HG03103 (cell line): ENCODE data around the gene ZBTB17.
A peak's percentile ranks its signal among the peaks of the same experiment; 100 is the strongest.

Experiments
- ATAC-seq: cut with Tn5 transposase; IDR thresholded peaks from one replicate; pipeline ENCODE4 v1.9.1; 2021; ENCODE audit warnings: low read depth; ENCODE audit not compliant: unreplicated experiment

Gene ZBTB17

GRCh38 chr1:15949453-15950245, 26.3 kb downstream of the ZBTB17 start:
- peak; percentile 49 for ATAC-seq

DNA sequence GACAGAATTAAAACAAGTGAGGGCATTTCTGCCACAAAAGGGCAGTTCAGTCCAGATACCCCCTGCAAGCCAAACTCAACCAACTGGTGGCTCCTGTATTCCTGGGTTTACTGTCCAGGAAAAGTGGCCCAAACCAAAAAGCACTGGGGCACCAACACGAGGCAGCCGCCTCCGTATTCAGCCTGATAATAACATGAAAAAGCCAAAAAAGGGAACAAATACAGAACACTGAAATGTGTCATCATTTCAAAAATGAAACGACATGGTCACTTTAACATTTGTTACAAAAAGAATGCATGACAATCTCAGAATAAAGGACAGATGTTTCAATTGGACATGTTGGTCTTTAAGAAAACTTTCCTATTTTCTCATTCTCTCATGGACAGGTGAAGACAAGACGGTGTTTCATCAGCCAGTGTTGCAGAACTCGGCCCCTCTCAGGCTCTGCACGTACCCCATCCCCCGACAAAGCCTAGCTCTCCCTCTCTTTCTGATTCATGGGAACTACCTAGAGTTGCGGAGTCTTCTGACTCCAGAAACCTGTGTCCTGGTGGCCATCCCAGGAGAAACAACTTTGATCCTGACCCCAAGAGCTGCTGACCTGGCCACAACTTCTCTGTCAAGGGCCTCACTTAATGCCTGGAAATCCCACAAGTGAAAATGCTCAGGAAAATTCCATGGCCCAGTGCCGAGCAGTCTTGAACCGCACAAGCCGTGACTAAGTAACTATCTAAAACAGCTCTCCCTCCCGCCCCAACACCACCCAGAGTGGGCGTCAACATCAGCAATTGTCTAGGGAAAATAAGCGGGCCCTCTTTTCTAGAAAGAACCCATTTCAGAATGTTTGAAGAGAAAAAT, 27.1 kb downstream of the ZBTB17 start:
- no peak for ATAC-seq

DNA sequence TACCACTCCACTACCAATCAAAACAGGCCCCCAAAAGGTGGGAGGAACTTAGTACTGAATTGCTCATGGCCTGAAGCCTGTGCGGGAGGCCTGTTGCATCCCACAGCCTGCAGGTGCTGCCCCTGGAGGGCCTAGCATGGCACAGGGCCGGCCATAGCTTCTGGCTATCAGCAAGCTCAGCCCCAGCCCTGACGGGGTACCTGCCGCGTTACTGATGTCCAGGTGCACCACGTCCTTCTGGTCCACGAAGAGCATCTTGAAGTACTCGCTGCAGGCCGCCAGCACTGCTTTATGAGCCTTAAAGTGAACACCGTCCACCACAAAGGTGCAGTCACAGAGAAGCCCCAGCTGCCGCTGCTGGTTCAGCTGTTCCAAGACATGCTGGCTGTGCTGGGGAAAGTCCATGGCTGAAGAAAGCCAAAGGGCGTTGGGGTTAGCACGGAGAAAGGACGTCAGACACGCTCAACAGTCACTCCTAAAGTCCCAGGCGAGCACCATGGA, 27.8 kb downstream of the ZBTB17 start:
- no peak for ATAC-seq

DNA sequence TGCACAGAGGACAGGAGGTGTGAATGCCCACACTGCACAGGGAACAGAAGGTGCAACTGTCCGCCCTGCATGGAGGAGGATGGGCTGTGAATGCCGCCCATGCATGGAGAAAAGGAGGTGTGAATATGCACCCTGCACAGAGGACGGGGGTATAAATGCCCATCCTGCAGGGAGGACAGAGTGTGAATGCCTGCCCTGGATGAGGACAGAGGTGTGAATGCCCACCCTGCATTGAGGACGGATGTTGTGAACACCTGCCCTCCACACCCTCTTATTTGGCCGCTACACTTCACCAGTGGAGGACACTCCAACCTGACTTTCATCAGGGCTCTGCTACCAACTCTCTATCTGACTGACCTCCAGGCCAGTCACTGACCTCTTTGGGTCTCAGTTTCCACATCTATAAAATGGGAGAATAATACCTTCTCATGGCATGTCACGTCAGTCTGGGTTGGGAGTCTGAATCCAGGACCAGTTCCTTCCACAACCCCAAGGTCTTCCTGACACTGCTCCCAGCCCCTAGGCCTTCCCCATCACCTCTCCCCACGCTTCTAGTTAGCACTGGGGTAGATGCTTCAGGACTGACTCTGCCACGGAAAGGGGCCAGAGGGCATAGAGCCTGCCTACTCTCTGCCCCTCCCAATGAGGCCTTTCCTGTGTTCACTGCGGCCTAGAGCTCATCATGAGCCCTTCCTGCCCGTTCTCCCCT, 28.4 kb downstream of the ZBTB17 start:
- no peak for ATAC-seq

DNA sequence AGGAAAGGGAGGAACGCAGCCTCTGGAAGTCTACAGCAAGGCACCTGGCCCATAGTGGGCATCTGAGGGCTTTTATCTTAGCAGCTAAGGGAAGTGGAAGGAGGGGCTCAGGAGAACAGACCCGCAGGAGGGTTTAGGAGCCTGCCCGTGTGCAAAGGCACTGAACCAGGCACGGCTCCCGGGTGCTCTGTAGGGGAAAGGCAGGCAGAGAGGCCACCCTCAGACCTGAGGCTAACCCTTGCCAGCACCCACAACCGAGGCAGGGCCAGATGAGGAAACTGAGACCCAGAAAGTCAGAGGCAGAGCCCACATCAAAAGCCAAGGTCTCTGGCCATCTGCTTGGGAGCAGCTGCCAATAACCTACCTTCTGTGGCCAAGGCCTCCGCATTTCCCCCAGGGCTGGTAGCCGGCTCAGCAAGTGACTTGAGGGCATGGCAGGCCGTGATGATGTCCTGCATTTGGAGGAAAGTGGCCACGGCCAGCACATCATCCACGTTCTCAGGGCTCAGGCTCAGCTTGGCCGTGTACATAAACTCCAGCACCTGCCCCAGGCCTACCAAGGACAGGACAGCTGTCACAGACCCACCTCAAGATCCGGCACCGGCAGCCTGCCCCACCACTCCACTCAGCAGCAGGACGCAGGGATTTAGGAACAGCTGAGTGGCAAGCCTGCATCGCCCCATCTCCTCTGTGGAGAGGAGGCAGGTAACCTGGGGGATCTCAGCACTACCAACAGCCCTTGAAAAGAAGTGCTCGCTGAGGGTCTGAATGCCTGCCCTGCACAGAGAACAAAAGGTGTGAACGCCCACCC, 29.1 kb downstream of the ZBTB17 start:
- ATAC-seq: no peak

DNA sequence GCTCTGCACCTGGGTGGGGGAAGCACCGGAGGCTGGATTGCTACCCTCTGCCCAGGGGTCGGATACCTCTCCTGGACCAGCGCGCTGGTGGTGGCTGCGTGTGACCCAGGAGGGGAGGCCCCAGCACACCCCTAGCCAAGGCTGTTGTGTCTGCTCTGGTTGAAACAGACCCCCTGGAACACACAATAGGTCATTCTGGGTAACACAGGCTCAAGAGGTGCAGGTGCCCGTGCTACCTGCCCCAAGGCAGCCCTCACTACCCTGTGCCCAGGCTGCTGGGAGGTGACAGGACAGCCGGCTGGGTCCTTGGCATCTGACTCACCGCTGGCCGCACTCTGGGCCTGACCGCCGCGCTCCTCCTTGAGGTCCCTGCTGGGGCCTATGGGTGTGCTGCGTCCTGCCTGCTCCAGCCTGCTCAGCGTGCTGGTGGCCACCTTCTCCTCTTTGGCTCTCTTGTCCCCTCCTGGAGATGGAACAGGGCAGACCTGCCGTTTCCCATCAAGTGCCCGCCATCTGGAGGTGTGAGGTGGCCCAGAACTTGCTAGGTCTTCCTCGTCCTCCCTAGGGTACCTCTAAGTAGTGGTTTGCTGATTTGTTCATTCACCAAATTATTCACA, 30.0 kb downstream of the ZBTB17 start:
- ATAC-seq: no peak

GRCh38 chr1:15945011-15945831, 30.7 kb downstream of the ZBTB17 start:
- ATAC-seq: no peak

GRCh38 chr1:15944308-15945010, 31.4 kb downstream of the ZBTB17 start:
- no peak for ATAC-seq

DNA sequence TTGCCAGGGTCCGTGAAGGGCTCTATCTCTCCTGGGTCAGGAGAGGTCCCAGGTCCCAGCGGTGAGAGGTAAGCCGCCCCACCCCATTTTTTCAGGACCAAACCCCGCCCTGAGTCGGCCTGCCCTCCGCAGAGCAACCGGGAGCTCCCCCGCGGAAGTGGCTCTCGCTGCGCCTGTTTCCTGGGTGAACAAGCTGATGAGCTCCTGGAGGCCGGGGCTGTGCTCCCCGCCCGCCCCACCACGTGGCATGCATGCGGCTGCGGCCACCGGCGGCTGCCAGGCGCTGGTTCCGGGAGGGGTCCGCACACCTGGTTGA, 32.0 kb downstream of the ZBTB17 start:
- no peak for ATAC-seq

- ATAC-seq: no peak
Measured at GRCh38 chr1:15943328-15943991, 32.4 kb downstream of the ZBTB17 start.

DNA sequence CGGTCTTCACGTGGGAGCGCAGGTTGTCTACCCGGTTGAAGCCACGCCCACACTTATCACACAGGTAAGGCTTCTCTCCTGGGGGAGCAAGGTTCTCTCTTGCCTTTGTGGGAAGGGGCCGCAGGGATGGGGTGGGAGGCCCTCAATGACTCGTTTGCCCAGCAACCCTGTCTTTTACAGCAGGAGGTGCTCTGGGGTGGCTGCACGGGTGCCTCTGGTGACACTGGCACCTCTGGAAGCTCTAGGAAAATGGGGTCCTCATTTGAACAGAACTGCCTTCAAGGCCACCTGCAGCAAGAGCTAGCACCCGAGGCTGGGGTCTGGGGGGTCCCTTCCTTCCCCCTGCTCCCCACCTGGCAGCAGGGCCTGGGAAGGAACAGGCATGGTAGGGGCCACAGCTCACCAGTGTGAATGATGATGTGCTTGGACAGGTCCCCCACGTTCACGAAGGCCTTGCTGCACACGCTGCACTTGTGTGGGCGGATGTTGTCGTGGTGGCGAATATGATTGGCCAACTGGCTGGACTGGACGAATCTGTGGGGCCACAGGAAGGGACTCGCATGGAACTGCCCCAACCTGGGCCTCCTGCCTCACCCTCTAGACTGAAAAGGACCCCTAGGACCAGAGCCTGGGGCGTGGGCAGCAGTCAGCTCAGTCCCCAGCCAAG, 33.1 kb downstream of the ZBTB17 start:
- ATAC-seq: no peak

GRCh38 chr1:15941899-15942660, 33.8 kb downstream of the ZBTB17 start:
- no peak for ATAC-seq

DNA sequence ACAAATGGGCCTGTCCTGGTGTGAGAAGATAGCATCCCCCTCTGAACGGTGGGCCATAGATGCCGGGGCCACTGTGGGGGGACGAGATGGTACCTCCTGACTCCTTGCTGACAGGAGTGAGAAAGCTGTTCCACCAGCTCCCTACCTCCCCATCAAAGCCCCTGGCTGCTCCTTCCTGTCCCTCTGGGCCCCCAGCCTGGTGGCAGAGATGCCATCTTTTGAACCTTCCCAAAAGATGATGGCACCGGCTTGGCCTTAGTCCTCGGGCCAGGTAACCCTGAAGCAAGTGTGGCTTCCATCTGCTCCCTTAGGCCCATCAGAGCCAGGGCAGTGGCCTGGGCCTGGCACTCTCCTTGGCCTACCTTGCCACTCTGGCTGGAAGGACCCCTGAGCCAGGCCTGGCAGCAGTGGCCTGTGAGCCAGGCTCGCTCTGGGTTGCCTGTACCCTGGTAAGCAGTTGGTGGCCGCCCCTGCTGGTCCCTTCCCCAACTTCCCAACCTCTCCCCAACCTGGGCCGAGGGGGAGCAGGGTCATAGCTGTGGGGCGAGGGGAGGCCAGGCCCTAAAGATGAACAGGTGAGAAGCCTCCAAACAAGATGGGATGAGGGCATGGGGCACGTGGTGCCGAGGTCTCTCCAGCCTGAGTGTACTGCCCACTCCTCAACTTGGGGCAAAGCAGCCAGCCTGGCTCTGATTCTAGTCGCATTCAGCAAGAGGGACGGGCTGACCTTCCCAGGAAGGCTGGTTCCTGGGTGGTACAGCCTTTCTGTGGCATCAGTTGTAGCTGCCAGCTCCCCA, 34.7 kb downstream of the ZBTB17 start:
- ATAC-seq: no peak

DNA sequence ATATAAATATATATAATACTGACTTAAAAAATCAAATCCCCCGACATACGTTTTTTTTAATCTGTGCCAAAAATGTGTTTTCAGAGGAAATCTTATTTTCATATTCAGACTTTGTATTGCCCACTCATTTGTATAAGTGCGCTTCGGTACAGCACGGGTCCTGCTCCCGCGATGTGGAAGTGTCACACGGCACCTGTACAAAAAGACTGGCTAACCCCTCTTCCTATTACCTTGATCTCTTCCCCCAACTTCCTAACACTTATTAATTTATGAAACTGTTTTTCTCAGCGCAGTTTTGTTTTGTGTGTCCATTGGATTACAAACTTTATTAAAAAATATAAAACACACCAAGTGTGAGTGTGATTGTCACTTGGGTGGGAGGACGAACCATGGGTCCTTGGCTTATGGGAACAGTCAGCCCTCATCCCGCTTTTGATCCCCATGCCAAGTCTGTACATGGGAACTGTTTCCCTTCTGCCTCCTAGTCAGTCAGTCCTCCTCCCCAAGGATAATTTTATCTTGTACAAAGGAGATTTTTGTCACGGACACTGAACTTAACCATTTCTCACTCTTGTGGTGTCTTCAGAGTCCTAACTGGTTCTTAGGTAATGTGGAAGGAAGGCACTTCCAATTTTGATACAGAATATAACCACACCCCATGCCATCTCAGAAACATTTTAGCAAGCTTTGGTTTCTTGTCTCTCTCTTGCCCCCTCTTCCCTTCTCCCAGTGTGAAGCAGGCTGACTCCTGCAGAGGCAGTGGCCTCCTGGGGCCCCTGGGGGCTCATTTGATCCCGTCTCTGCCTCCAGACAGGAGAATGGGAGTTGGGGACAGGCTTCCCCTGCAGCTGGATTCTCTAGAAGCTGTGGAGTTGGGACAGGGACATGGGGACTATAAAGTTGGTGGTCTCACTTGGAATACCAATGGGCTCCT, 35.5 kb downstream of the ZBTB17 start:
- ATAC-seq: no peak
